Endothelial cell (in vitro differentiated cells): ENCODE data around the gene SLC22A8. TPM values are rescaled to one million over a fixed set of nuclear protein-coding genes. Genes with fewer than 3 reads are reported as not detected.

ENCODE experiments used
- DNase-seq: peaks from one replicate; pipeline ENCODE4 v3.0.0; 2021; ENCODE audit warnings: low spot score
- H3K27ac Mint-ChIP-seq: one replicate; pipeline ENCODE4 v1.8.0; 2021; ENCODE audit warnings: mixed read lengths, inconsistent platforms; ENCODE audit not compliant: unreplicated experiment
- H3K27me3 Mint-ChIP-seq: one replicate; pipeline ENCODE4 v1.8.0; 2021; ENCODE audit warnings: mild to moderate bottlenecking, moderate library complexity, mixed read lengths, inconsistent platforms; ENCODE audit not compliant: unreplicated experiment
- H3K36me3 Mint-ChIP-seq: one replicate; pipeline ENCODE4 v1.8.0; 2021; ENCODE audit warnings: mild to moderate bottlenecking, low read depth, mixed read lengths, inconsistent platforms; ENCODE audit not compliant: unreplicated experiment
- H3K4me1 Mint-ChIP-seq: one replicate; pipeline ENCODE4 v1.8.0; 2021; ENCODE audit warnings: mild to moderate bottlenecking, mixed read lengths, inconsistent platforms; ENCODE audit not compliant: unreplicated experiment
- H3K4me3 Mint-ChIP-seq: one replicate; pipeline ENCODE4 v1.8.0; 2021; ENCODE audit warnings: mild to moderate bottlenecking, mixed read lengths, inconsistent platforms; ENCODE audit not compliant: unreplicated experiment
- H3K9me3 Mint-ChIP-seq: one replicate; pipeline ENCODE4 v1.8.0; 2021; ENCODE audit warnings: mixed read lengths, inconsistent platforms; ENCODE audit not compliant: unreplicated experiment
- CTCF ChIP-seq: fragments of 200-600 bp; sonication (generic); IDR thresholded peaks from one replicate; pipeline ENCODE4 v1.5.0; 2021; ENCODE audit warnings: antibody characterized with exemption; ENCODE audit not compliant: unreplicated experiment
- total RNA-seq: library from RNA; stranded (reverse); fragmentation: NEBNext Ultra II Directional; extraction: Animal tissue kit (Norgen Biotek cat#: 25700); gene quantifications from one replicate; pipeline ENCODE4 v1.2.1, GENCODE V29; 2021; ENCODE audit not compliant: unreplicated experiment

SLC22A8 gene
- total RNA-seq, 1 donor from 2014 or later = not detected

- DNase-seq = no peak
- Mint-ChIP-seq H3K9me3 (no peaks in the 10 kb centered on the region), H3K27ac (no peak overlapping the region), H3K4me3 (no peak overlapping the region), H3K27me3 (peaks cover 7% of the 10 kb centered on the region), H3K36me3 (peaks cover 22% of the 10 kb centered on the region), H3K4me1 (no peaks in the 10 kb centered on the region)
- TF ChIP-seq CTCF = no peak
Measured at GRCh38 chr11:63001456-63001855, 14.2 kb downstream of the SLC22A8 start.

- H3K36me3 Mint-ChIP-seq = peaks cover 27% of the 10 kb centered on the region
- peak overlapping the region; percentile 42 for H3K4me3 Mint-ChIP-seq
- H3K27ac Mint-ChIP-seq = no peak overlapping the region
- TF ChIP-seq CTCF = no peak
- no peaks in the 10 kb centered on the region for H3K9me3 Mint-ChIP-seq
- DNase-seq = no peak
- H3K4me1 Mint-ChIP-seq = no peaks in the 10 kb centered on the region
- H3K27me3 Mint-ChIP-seq = peaks cover 10% of the 10 kb centered on the region
Measured at GRCh38 chr11:62999649-63000048, 16.0 kb downstream of the SLC22A8 start.

- no peak overlapping the region for H3K27ac Mint-ChIP-seq
- H3K9me3 Mint-ChIP-seq = no peaks in the 10 kb centered on the region
- peaks cover 11% of the 10 kb centered on the region for H3K27me3 Mint-ChIP-seq
- no peak for TF ChIP-seq CTCF
- peaks cover 32% of the 10 kb centered on the region for H3K36me3 Mint-ChIP-seq
- H3K4me3 Mint-ChIP-seq = peak overlapping the region; percentile 42
- DNase-seq = no peak
- no peaks in the 10 kb centered on the region for H3K4me1 Mint-ChIP-seq
Measured at GRCh38 chr11:62999156-62999555, 16.5 kb downstream of the SLC22A8 start.

- Mint-ChIP-seq H3K27me3 (peaks cover 17% of the 10 kb centered on the region), H3K9me3 (no peaks in the 10 kb centered on the region), H3K27ac (no peak overlapping the region), H3K36me3 (peaks cover 51% of the 10 kb centered on the region), H3K4me3 (no peak overlapping the region), H3K4me1 (no peaks in the 10 kb centered on the region)
- no peak for TF ChIP-seq CTCF
- no peak for DNase-seq
Measured at GRCh38 chr11:62996271-62996670, 19.4 kb downstream of the SLC22A8 start.

- peaks cover 15% of the 10 kb centered on the region for H3K27me3 Mint-ChIP-seq
- TF ChIP-seq CTCF = no peak
- no peak overlapping the region for H3K27ac Mint-ChIP-seq
- H3K9me3 Mint-ChIP-seq = no peaks in the 10 kb centered on the region
- H3K36me3 Mint-ChIP-seq = peaks cover 46% of the 10 kb centered on the region
- no peaks in the 10 kb centered on the region for H3K4me1 Mint-ChIP-seq
- H3K4me3 Mint-ChIP-seq = peak overlapping the region; percentile 31
- DNase-seq = no peak
Measured at GRCh38 chr11:62994775-62995174, 20.9 kb downstream of the SLC22A8 start.
